Glomerular visceral epithelial cell (primary cell): Measurements from ENCODE around the gene COPS6.
"Not testable (repeated sequence)": the region's sequence is repeated elsewhere in the genome, so short reads cannot be mapped to it uniquely, and the experiment has no call there.

Experiments used
- DNase-seq: peaks from one replicate; pipeline ENCODE4 v3.0.0-alpha.2; 2016; ENCODE audit errors: extremely low spot score

Gene COPS6

DNA sequence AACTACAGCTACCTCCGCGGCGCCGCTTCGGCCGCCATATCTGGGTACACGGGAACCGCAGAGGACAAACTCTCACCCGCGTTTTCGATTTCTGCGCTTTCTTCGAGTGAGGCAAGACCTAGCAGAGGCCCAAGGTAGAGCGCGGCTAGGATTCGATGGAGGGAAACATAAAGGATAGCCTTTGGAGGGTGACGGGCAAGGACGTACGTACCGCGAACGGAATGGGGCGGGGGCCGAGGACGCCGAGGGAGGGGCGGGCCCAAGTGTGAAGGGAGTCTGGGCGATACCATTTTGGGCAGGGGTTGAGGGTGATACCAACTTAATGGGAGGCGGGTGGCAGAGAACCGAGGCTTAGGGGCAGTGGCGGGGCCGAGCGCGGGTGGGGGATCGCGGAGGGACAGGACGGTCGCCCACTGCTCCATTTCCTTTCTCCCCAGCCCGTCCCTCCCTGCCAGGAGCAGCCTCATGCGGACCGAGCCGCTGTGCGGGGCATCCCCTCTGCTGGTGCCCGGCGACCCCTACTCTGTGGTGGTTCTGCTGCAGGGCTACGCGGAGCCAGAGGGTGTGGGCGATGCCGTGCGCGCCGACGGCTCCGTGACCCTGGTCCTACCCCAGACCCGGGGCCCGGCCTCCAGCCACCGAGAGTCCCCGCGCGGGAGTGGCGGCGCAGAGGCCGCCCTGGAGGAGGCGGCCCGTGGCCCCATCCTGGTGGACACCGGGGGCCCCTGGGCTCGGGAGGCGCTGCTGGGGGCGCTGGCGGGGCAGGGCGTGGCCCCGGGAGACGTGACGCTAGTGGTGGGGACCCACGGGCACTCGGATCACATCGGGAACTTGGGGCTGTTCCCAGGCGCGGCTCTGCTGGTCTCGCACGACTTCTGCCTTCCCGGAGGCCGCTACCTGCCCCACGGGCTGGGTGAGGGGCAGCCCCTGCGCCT, 38.4 kb downstream of the COPS6 start, which contains the start of gene MBLAC1:
TSS of gene MBLAC1 (plus strand) at position 37 of the 935 bp plus-strand sequence. CDS start at position 466, 429 bp downstream.
- DNase-seq, result peak; percentile 92

DNA sequence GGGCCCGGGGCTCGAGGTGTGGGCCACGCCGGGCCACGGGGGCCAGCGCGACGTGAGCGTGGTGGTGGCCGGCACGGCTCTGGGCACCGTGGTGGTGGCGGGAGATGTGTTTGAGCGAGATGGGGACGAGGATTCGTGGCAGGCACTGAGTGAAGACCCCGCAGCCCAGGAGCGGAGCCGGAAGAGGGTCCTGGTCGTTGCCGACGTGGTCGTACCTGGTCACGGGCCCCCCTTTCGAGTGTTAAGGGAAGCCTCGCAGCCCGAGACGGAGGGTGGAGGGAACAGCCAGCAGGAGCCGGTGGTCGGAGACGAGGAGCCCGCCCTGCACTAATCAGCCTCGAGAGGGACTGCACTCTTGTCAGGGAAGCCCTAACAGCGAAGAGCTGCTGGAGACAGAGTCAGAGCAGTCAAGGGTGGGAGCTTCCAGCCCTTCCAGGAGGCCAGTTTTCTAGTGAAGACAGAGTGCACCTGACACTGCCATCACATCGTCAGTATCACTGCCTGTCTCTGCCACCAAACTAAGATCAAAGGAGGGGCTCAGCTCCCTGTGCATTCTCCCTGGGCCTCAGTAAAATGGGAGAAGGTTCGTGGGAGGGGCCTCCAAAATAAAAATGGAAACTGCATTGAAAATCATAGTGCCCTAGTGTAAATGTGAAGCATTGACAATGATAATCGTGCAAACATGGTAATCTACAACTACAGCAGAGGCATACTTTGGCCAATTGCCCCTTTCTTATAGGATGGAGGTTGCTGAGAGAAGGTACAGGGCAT, 39.3 kb downstream of the COPS6 start:
- peak; percentile 21 for DNase-seq

DNA sequence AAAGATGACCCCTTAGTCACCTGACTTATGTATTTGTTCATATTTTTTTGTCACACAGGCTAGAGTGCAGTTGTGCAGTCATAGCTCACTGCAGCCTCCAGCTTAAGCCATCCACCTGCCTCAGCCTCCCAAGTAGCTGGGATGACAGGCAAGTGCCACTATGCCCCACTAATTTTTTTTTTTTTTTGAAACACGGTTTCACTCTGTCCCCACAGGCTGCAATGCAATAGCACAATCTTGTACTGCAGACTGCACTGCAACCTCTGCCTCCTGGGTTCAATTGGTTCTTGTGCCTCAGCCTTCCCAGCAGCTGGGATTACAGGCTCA, 39.8 kb downstream of the COPS6 start:
- DNase-seq, result no peak

- not testable (repeated sequence) for DNase-seq
These were observed 41.4 kb downstream of the COPS6 start for GRCh38 chr7:100130220-100130607.

- peak; percentile 62 for DNase-seq
These were observed 42.1 kb downstream of the COPS6 start for GRCh38 chr7:100130608-100131453.

DNA sequence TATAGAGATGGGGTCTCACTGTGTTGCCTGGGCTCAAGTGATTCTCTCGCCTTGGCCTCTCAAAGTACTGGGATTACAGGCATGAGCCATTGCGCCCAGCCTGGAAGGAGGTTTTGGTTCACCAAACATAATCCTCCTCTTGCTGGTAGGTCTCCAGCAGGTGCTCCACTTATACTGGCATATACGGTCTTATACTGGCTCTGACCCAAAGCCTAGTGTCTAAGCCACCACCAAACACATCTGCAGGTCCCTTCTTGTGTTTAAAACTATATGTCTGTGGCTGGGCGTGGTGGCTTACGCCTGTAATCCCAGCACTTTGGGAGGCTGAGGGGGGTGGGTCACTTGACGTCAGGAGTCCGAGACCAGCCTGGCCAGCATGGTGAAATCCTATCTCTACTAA, 43.4 kb downstream of the COPS6 start:
- DNase-seq, result no peak

- DNase-seq, result peak; percentile 66
These were observed 44.0 kb downstream of the COPS6 start for GRCh38 chr7:100132697-100133151.

- no peak for DNase-seq
These were observed 49.3 kb downstream of the COPS6 start for GRCh38 chr7:100137851-100138760.

- no peak for DNase-seq
These were observed 52.8 kb downstream of the COPS6 start for GRCh38 chr7:100141555-100141949.
